Cerebellar cortex (tissue), 1 donor: Measurements from ENCODE around the gene FAM228A.
A peak's percentile ranks its signal among the peaks of the same experiment; 100 is the strongest.
"Not testable (repeated sequence)": the region's sequence is repeated elsewhere in the genome, so short reads cannot be mapped to it uniquely, and the experiment has no call there.

Experiments
- DNase-seq: peaks from one replicate; pipeline ENCODE4 v3.0.0-alpha.2; 2015; ENCODE audit warnings: low spot score

FAM228A gene

DNA sequence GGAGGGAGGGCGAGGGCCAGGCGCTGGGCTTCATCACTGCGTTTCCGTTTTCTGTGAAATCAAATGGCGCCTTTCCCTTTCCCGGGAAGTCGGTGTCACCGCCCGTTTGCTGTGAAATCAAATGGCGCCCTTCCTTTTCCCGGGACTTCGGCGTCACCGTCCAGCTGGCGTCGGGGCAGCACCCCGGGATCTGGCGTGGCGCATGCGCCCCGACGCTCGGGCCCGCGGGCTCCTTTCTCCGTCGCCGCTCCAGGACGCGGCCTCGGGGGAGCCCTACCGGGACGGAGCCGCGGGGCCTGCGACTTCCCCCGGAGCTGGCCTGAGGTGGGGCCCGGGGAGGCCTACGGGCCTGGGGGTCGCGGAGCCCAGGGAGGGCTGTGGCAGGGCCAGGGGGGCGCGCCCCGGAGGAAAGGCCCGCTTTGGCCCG, at the start of gene FAM228A:
FAM228A (plus strand) TSS at position 203 of the 427 bp plus-strand sequence. CDS start 428 bp downstream, outside the sequence.
- no peak for DNase-seq

DNA sequence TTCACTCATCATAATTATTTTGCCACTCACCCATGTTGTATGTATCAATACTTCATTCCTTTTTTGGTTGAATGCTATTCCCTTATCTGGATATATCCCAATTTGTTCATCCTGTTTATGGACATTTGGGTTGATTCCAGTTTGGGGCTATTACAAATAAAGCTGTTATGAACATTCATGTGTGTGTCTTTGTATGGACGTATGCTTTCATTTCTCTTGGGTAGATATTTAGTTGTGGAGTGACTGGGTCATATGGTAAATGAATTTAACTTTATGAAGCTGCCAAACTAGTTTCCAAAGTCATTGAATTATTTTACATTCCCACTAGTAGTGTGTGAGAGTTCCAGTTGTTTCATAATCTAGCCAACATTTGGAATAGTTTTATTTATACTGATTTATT, 48.9 kb upstream of the FAM228A start:
- DNase-seq: no peak

DNA sequence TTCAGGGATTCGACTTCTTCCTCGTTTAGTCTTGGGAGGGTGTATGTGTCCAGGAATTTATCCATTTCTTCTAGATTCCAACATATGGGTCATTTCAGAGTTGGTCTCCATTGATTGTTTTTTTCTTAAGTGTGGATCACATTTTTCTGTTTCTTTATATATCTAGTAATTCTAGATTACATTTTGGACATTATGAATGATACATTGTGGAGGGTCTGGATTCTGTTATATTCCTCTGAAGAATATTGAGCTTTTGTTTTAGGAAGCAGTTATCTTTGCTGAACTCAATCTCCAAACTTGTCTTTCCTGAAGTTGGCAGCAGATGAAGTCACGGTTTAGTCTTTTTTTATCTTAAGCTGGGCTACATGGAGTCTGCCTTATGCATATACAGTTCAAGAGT, 42.3 kb upstream of the FAM228A start:
- no peak for DNase-seq

DNA sequence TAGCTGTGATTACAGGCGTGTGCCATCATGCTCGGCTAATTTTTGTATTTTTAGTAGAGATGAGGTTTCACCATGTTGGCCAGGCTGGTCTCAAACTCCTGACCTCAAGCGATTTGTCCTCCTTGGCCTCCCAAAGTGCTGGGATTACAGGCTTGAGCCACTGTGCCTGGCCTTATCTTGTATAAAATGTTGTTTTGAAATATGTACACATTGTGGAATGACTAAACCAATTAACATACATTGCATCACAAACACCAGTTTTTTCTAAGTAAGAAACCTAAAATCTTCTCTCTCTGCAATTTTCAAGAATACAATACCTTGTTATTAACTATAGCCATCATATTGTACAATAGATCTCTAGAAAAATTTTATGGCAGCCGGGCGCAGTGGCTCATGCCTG, 34.5 kb upstream of the FAM228A start:
- not testable (repeated sequence) for DNase-seq

DNA sequence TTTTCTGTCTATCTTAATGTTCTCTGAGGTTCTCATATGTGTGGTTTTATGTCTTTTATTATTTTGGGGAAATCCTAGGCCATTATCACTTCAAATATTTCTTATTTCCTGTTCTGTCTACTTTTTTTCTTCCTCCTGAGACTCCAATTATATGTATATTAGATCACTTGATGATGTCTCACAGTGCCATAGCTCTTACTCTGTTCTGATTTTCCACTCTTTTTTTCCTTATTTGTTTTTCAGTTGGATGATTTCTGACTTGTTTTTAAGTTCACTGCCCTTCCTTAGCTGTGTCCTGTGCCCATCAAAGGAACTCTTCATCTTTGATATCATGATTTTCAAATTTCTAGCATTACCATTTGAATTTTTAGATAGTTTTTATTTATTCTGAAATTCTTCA, 27.5 kb upstream of the FAM228A start:
- DNase-seq: no peak

DNA sequence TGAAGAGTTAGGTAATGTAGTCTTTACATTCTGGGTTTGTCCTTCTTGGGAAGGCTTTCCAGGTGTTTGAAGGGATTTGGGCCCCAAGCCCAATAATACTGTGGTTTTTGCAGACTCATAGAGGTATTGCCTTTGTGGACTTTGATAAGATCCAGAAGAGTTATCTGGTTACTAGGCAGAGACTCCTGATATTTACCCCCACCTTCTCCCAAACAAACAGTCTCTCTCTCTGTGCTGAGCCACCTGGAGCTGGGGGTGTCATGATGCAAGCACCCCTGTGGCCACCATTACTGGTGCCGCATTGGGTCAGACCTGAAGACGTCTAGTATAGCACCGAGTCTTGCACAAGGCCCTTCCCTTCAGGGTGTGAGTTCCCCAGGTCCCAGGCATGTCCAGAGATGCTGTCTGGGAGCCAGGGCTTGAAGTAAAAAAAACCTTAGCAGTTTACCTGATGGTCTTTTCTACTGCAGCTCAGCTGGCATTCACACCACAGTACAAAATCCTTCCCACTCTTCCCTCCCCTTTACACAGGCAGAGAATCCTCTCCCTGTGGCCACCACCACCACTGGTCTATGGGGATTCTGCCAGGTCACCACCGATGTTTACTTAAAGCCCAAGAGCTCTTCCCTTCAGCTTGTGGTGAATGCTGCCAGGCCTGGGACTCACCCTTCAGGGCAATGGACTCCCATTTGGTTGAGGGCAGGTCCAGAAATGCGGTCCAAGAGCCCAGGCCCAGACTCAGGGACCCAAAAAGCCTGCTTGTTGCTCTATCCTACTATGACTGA, 22.2 kb upstream of the FAM228A start:
- DNase-seq: no peak

DNA sequence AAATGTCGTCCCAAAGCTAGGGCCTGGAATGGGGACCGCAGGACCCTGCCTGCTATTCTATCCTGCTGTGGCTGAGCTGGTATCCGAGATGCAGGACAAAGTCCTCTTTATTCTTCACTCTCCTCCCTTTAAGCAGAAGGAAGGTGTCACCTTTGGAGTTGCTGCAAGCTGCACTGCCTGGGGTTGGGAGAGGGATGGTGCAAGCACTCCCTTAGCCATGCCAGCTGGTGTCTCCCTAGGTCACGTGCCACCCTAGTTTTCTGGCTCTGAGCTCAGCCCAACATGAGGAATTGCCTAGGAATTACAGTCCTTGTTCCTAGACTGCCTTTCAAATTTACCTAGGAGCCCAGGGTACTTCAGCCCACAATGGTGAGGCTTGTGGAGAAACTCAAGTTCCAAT, 21.4 kb upstream of the FAM228A start:
- DNase-seq: peak; percentile 6

DNA sequence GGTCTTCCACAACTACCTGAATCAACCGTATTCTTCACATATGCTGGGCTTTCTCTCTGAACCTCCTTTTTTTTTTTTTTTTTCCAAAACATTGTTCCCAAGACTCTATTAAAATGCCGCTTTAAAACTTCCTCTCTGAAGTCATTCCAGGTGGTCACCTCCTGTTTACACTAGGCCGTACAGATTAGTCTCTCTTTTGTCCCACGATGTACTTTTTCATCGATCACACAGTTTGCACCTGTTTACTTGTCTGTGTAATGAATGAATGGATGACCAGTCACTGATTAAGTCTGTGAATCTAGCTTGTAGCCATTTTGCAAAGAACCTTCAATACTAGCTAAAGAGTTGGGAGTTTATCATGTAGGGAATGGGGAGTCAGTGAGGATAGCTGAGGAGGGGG, 16.7 kb upstream of the FAM228A start:
- no peak for DNase-seq

DNA sequence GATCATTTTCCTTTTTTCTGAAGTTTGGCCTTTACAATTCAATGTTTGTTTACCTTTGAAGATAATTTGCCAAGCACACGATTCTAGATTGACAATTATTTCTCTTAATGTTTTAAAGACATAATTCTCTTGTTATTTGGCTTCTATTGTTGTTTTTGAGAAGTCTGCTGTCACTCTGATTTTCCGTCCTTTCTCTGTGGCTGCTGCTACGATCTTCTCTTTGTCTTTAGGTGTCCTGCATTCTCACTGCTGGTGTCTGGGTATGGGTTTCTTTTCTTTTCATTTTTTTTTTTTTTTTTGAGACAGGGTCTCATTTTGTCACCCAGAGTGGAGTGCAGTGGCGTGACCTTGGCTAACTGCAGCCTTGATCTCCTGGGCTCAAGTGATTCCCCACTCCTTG, 15.1 kb upstream of the FAM228A start:
- DNase-seq: no peak

DNA sequence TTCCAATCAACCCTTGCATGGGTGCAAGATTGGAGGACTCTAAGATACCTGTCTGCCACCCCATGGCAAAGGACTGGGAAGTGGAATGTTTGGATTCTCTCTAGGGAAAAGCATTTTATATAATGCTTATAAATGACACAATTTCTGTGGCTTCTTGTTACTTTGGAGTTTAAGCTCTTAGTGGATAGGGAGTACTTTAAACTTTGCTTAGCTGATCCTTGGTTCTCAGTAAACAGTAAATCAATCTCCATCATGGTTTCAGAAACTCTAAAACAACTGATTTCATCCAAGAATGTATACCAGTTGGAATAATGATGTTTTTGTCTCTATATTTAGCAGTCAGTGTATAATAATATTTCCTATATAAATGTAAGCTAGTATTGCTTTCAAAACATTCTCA, 14.1 kb upstream of the FAM228A start:
- DNase-seq: no peak

DNA sequence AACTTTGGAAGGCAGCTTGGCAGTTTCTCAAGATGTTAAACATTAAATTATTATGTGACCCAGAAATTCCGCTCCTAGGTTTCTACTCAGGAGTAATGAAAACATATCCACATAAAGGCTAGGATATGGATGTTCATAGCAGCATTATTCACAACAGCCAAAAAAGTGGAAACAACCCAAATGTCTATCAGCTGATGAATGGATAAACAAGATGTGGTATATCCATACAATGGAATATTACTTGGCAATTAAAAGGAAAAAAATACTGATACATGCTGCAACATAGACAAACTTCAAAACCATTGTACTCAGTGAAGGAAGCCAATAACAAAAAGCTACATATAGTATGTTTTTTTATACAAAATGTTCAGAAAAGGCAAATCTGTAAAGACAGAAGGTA, 12.4 kb upstream of the FAM228A start:
- DNase-seq: no peak

DNA sequence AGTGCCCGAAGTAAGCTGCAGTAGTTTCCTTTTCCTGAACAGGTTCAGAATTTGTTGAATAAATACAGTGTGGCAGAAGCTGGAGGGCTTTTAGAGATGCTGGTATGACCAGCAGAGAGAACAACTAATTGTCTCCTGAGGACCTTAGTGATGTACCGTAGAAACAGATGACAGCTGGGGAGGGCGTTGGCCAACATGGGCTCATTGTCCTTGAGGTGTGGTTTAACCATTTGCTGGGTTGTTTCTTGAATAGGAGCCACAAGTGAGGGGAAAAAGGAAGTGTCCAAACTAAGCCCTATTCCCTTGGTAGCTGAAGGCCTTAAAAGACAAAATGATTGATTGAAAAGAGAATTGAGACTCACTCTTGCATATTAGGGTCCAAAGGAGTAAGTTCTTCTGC, 11.7 kb upstream of the FAM228A start:
- DNase-seq: no peak

DNA sequence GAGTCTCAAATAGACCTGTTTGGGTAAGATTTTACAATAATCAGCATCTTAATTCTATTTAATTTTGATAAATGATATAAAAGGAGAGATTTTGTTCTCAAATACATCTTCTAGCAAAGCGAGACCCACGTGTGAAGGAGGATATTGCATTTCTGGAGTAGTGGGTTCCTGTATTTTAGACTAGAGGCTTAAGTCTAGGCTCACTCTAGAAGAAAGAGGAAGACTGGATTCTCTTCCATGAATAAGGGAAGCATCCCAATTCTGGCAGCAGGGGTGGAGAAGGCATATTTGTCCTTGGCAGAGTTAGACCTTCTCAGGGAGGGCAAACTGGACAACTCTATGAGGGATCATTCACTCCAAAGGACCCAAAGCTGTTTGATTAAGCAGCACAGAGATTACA, 11.3 kb upstream of the FAM228A start:
- DNase-seq: no peak

DNA sequence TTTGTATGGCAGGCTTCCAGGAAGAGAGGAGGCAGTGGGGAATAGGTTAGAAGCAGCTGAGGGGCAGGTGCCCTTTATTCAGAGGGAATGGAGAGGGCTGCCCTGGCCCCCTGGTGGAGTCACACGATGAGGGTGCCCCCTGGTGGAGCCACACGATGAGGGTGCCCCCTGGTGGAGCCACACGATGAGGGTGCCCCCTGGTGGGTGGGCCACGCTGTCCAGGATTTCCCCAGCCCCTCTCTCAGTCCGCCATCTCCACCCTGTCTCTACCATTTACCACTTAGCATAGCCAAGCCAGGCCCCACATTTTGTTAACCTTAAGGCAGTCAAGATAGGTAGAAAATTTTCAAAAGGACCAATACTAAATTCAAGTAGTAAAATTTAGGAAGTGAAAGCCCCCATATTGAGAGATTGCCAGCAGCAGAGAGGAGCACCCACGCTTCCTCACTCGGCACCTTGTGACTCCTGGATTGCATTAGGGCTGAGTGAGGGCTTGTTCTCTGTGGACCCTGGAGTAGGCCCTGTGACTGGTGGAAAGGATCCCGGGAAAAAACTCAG, 10.4 kb upstream of the FAM228A start:
- DNase-seq: peak; percentile 13

DNA sequence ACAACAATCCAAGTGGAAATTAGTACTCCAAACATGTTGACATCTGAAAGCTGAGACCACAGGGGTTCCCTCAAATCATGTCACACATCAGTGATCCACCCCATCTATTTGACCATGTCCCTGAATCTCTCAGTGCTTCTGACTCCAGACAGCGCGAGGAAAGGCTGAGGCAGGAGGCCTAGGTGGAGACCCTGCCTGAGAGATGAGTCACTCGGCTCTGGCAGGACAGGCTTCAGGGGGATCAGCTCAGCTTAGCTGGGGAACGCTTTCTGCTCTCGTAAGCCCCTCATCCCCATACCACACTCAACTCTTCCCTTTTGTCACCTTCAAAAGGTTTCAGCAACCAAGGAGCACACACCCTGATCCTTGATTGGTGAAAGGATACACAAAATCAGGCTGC, 5.8 kb upstream of the FAM228A start:
- no peak for DNase-seq

DNA sequence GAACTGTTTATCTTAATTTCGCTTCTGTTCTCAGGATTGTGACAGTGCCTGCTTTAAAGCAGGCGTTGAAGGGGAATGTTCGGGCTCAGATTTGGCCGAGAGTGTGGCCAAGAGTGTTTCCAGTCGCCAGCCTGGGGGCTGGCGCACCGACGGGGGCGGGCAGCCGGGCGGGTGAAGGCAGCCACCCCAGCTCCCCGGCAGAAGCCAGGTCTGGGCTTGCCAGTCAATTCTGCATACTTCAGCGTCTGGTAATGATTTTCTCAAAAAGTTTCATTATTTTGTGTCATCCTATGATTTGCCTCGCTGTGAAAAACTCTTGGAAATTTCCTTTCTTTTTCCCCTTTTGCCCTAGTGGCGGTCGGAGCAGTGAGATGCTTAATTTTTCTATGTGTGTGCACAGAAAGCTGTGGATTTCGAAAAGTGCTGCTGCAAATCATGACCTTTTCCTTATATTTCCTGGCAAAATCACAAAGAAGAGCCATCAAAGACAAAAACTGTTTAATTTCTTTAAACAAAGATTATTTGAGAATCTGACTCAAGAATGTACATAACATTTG, 856 bp downstream of the FAM228A start:
- DNase-seq: no peak

DNA sequence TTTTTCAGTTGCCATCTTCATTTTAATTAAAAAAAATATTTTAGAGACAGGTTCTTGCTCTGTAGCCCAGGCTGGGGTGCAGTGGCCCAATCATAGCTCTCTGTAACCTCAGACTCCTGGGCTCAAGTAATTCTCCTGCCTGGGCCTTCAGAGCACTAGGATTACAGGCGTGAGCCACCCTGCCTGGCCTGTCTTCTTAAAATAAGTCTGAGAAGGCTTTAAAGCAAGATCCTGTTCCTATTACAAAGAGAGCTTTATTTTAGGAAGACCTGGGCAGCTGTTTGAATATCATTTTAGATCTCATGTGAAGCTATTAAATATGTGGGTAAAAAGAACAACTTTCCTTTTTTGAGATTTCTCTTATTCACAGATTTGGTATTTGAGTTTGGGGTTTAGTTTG, 1.5 kb downstream of the FAM228A start:
- DNase-seq: no peak

DNA sequence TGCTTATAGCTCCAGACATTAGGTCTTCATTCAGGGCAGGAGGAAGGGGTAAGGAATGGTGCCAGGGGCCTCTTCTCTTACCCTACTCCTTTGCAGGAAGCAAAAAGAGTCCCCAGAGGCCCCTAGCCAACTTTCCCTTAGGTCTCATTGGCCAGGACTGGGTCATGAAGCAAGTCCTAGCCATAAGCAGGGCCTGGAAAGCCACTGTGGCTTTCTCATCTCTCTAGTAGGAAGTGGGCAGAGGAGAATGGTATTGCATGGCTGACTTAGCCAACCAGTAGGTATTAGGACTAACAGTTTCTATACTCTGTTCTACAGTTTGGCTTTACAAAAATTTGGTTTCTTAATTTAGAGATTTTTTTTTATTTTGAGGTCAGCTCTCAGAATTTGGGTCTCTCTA, 4.8 kb downstream of the FAM228A start:
- DNase-seq: no peak

DNA sequence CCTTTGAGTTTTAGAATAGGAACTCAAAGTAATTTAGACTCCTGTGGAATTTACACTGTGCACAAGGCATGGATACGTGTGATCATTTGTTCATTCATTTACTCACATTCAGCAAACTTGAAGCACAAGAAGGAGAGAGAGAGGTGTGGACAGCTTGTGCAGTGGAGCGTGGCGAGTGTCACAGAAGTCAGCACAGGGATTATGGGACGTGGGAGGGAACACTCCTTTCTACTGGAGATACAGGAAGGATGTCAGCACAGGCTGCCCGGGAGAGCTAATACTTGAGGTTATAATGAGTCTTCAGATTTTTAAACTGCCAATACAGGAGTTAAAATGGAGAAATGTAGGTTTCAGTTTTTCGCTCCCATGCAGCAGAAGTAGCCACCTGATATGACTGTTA, 7.0 kb downstream of the FAM228A start:
- no peak for DNase-seq

DNA sequence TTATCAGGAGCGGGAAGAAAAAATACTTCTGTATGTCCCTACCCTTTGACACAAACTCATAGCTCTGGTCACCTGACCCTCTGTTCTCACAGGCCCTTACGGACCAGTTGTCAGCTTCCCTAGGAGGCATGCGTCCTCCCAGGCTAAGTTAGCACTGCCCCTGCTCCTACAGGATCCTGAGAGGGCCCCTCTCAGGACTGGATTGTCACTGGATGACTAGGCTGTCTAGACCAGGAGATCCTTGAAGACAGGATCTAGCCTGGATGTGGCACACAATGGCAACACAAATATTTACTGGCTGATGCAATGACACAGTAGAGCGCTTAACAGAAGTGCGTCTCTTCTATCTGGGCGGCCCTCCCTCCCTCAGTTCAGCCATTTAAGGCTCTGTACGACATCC, 7.7 kb downstream of the FAM228A start:
- no peak for DNase-seq

DNA sequence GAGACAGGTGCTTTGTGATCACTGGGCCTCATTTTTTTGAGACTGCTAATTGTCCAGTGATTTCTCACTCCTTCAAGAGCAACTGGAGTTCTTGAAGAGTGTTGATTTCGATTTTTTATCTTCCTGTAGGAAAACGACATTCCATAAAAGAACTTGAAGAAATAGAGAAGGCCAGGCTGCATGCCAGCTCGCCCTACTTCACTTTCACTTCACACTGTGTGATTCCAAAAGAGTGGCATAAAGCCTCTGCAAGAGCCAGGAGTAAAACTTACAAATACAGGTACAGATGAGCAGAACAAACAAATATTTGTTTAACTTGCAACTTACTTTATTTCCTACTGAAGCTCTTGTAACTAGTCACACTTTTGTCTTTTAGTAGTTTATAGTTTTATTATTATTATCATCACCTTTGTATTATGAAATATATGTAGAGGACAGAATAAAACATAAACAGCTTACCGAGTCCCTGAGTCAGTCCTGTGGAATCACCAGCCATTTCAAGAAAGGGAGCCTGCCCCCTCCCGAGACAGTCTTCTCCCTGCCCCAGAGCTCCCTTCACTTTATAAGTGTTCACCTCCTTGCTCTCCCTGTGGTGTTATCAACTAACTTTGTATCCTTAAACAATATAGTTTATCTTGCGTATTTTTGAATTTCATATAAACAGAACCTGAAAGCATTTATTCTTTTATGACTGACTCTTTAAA, 8.7 kb downstream of the FAM228A start:
- DNase-seq: no peak

DNA sequence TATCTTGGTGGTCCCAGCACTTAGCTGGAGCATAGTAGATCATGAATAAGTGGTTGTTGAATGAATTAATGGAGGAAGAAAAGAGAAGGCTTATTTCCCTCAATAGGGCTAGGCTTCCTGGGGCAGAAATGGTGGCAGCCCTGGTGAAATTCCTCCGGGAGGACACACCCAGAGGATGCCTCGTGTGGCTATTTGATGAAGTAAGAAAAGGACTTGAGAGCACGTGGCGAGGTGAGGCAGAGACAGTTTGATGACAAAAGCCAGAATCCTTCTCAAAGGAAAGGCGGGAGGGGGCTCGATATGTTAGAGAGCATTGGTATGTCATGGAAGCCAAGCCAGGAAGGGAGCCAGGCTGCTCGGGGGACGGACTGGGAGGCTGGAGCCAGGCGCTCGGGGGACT, 14.7 kb downstream of the FAM228A start:
- no peak for DNase-seq

DNA sequence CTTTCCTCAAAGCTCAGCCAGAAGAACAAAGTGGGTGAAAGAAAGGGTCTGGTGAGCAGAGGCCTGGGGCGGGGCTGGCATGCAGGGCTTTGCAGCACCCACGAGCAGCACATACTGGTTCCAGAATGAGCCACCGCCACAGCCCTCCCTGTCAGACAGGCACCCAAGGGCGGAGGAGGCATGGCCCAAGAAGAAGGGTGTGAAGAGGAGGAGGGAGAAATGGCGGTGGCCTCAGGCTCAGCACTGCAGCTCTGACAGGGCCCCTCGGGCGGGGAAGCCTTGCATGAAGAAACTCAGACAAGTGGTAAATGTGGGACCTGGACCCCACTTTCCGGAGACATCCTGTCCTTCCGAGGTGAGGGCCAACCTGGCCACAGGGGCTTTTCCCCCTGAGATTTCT, 15.7 kb downstream of the FAM228A start:
- no peak for DNase-seq
